K562 (cell line): ENCODE results near the gene MYL6B. TPM values are rescaled to one million over a fixed set of nuclear protein-coding genes. Genes with fewer than 3 reads are reported as not detected.
A peak's percentile ranks its signal among the peaks of the same experiment; 100 is the strongest.

Experiments used
- ATF2 ChIP-seq: sonication (generic); formaldehyde crosslinking; IDR thresholded peaks from 2 replicates; pipeline ENCODE4 v1.8.1; 2022; ENCODE audit warnings: missing genetic modification reagents
- CEBPB ChIP-seq: fragments of 450-650 bp; IDR thresholded peaks from 2 replicates; pipeline ENCODE4 v1.6.1; 2016; ENCODE audit warnings: missing genetic modification characterization, missing compliant biosample characterization
- FOXM1 ChIP-seq, 2 experiments: fragments of 450-650 bp in 1 of 2; sonication (generic) in 1 of 2; formaldehyde crosslinking in 1 of 2; IDR thresholded peaks; 2 replicates each; pipeline versions ENCODE4 v1.6.1 to v1.9.0; 2017 to 2022; ENCODE audit warnings: low read depth in 2 of 2, mild to moderate bottlenecking in 2 of 2, missing genetic modification reagents in 1 of 2, moderate library complexity in 1 of 2
- HDAC3 ChIP-seq: fragments of 450-650 bp; IDR thresholded peaks from 2 replicates; pipeline ENCODE4 v1.6.1; 2018; ENCODE audit warnings: borderline replicate concordance, mild to moderate bottlenecking, moderate library complexity; ENCODE audit not compliant: partially characterized antibody
- HNRNPH1 ChIP-seq: fragments of 200-400 bp; formaldehyde crosslinking; optimal IDR thresholded peaks from 2 replicates; pipeline ENCODE3; 2017; ENCODE audit warnings: low read depth, mild to moderate bottlenecking, low read length, moderate library complexity
- MXD1 ChIP-seq: fragments of 250-450 bp; sonication (Bioruptor Pico); IDR thresholded peaks from 2 replicates; pipeline ENCODE4 v1.8.0; 2021; ENCODE audit warnings: borderline replicate concordance, mild to moderate bottlenecking, moderate library complexity; ENCODE audit not compliant: poor library complexity, severe bottlenecking
- POLR2H ChIP-seq: IDR thresholded peaks from 2 replicates; pipeline ENCODE4 v1.6.1; 2016; ENCODE audit warnings: missing genetic modification characterization, low read depth, mild to moderate bottlenecking, control low read depth, missing compliant biosample characterization, moderate library complexity
- PYGO2 ChIP-seq: fragments of 450-650 bp; IDR thresholded peaks from 2 replicates; pipeline ENCODE4 v1.6.1; 2016; ENCODE audit warnings: mild to moderate bottlenecking, missing genetic modification characterization, moderate library complexity, missing compliant biosample characterization
- RCOR1 ChIP-seq, 2 experiments: IDR thresholded peaks; 2 replicates each; pipeline ENCODE4 v1.6.1; 2012; ENCODE audit warnings: low read depth in 2 of 2, low read length in 2 of 2, borderline replicate concordance in 1 of 2, improper control_type of control experiment in 1 of 2
- RFX7 ChIP-seq: fragments of 250-450 bp; sonication (Bioruptor Pico); IDR thresholded peaks from 2 replicates; pipeline ENCODE4 v1.5.1; 2021; ENCODE audit warnings: mild to moderate bottlenecking
- SIN3A ChIP-seq, 2 experiments: fragments of 150-350 bp in 1 of 2; IDR thresholded peaks; 2 replicates each; pipeline ENCODE4 v1.6.1; 2011 to 2016; ENCODE audit warnings: borderline replicate concordance in 2 of 2, low read depth in 2 of 2, low read length in 2 of 2, mild to moderate bottlenecking in 2 of 2, moderate library complexity in 2 of 2; ENCODE audit not compliant: control insufficient read depth in 1 of 2
- SUPT5H ChIP-seq: fragments of 450-650 bp; IDR thresholded peaks from 2 replicates; pipeline ENCODE4 v1.6.1; 2016
- TFE3 ChIP-seq: fragments of 450-650 bp; formaldehyde crosslinking; IDR thresholded peaks from 2 replicates; pipeline ENCODE4 v1.4.0; 2020; ENCODE audit warnings: mild to moderate bottlenecking, mixed read lengths
- ZBTB43 ChIP-seq: sonication (generic); formaldehyde crosslinking; IDR thresholded peaks from 2 replicates; pipeline ENCODE4 v1.8.0; 2023; ENCODE audit warnings: mild to moderate bottlenecking, missing genetic modification reagents
- ZNF146 ChIP-seq: IDR thresholded peaks from one replicate; pipeline ENCODE4 v1.6.1; 2018; ENCODE audit warnings: missing compliant biosample characterization; ENCODE audit not compliant: unreplicated experiment
- ZNF518B ChIP-seq: fragments of 250-450 bp; sonication (Bioruptor Pico); IDR thresholded peaks from 2 replicates; pipeline ENCODE4 v1.5.0; 2021; ENCODE audit warnings: mild to moderate bottlenecking, moderate library complexity
- polyA plus RNA-seq, 8 experiments: library from polyadenylated mRNA; depleted of rRNA in 4 of 8; stranded (reverse) in 5 of 8; unstranded in 3 of 8; fragments of >200 nt; fragmentation: Nextera tagmentation in 2 of 8; fragmentation: Illumina TruSeq in 1 of 8; extraction: Ambion mirVana in 2 of 8; extraction: Trizol in 1 of 8; gene quantifications; 2 replicates each; pipeline versions ENCODE4 v1.2.1 to v1.2.3, GENCODE V29; 2011 to 2014; ENCODE audit warnings: inconsistent platforms in 1 of 8, missing spikeins in 1 of 8
- total RNA-seq, 7 experiments: library from RNA; depleted of rRNA in 6 of 7; stranded (reverse); fragments of >200 nt in 6 of 7; fragmentation: Illumina TruSeq in 2 of 7; extraction: Trizol in 2 of 7; gene quantifications; 2 replicates each; pipeline versions ENCODE4 v1.2.1 to v1.2.3, GENCODE V29; 2011 to 2021; ENCODE audit warnings: low replicate concordance in 1 of 7

The MYL6B gene
- total and polyA plus RNA-seq, 9 of the 15 experiments (the other 6 are each of a cell fraction or from before 2014, with no cell fraction given), result 42.8 to 77.3 (median 68.6) TPM

GRCh38 chr12:56189918-56190694, 37.7 kb downstream of the MYL6B start (continued):
- TF ChIP-seq HDAC3 (no peak), SIN3A (IDR thresholded peaks at IDR 0.05; ENCODE audit: borderline replicate concordance in 2 of 2, control insufficient read depth in 1 of 2, low read depth in 2 of 2, low read length in 2 of 2) (no peak; a peak in 1 of 4 replicates), POLR2H (tag) (peak; percentile 99), SUPT5H (0 out of 2 replicates have a peak, but pooled peaks have one; percentile 64), ATF2 (CRISPR knock-in tag) (no peak), ZNF518B (CRISPR knock-in tag) (no peak), MXD1 (CRISPR knock-in tag) (no peak), RFX7 (CRISPR knock-in tag) (no peak), ZNF146 (no peak), HNRNPH1 (no peak), PYGO2 (no peak), RCOR1 (IDR thresholded peaks at IDR 0.05; ENCODE audit: borderline replicate concordance in 1 of 2, low read depth in 2 of 2, low read length in 2 of 2) (peak in 1 of 2 experiments; percentile 65; a peak in 2 of 4 replicates), FOXM1 (IDR thresholded peaks at IDR 0.05; ENCODE audit: low read depth) (no peak; the same call in 1 of the 2 replicates), FOXM1 (CRISPR knock-in tag; IDR thresholded peaks at IDR 0.05; ENCODE audit: low read depth) (no peak), ZBTB43 (CRISPR knock-in tag) (no peak), TFE3 (no peak), CEBPB (no peak)
